ENCODE results near the gene SLC25A39. TPM values are rescaled to one million over a fixed set of nuclear protein-coding genes. Genes with fewer than 3 reads are reported as not detected.

The SLC25A39 gene
- polyA plus RNA-seq, 5 donors = 53.0 to 104 (median 78.8) TPM

DNA sequence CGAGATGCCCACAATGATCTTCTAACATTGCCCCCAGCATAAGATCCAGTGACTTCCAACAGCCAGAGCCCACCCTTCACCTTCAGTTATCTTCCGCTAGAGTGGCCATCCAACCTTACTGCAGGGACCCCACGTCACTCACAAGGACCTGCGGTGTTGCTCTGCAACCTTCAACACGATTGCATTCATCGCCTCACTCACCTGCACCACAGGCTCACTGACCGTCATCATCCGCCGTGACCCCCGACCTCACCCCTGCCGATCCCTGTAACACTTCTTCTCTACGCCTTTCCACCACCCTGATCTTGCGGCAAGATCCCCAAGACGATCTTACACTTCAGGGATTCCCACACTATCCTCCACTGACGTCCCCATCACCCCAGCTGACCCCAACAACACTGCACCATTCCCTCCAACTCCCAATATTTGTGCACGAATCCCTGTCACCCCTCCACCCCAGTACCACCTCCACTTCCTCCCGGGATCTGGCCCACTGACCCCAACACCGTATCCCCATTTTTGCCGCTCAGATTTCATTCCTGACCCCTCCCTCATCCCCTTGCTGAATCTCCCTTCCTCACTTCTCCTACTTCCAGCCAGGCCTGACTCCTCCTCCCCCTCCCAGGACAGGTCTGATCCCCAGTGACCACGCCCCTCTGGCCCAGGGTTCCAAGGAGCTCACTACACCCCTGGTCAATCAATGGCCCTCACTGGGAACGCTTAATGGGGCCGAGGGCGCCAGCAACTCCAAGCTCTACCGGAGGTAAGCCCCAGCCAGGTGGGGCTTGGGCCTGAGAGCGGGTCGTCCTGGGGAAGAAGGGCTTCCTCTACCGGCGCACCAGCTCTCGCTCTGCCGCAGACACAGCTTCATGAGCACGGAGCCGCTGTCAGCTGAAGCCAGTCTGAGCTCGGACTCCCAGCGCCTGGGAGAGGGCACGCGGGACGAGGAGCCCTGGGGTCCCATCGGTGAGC is 8.6 kb downstream of the SLC25A39 start:
- no peak for DNase-seq

- DNase-seq = no peak
Observed at GRCh38 chr17:44314869-44315661, 9.6 kb downstream of the SLC25A39 start.

- no peak for DNase-seq
Observed at GRCh38 chr17:44314524-44314868, 10.1 kb downstream of the SLC25A39 start.

DNA sequence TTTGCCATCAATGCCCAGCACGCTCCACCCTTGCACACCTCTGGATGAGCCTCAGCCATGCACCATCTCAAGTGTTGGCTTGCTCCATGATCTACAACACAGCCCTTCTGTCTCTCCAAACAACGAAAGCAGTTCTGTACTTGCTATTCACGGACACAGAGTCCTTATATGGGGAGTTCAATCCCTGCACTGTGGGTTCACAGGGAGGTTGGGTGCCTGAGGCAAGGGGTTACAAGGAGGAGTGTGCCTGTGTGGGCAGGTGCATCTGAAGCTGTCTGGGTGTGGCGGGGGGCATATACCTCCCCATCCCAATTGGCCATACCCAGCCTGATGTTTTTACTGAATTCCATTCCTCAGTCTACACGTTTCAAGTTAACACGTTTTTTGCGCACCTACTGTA is 10.6 kb downstream of the SLC25A39 start:
- DNase-seq = no peak

DNA sequence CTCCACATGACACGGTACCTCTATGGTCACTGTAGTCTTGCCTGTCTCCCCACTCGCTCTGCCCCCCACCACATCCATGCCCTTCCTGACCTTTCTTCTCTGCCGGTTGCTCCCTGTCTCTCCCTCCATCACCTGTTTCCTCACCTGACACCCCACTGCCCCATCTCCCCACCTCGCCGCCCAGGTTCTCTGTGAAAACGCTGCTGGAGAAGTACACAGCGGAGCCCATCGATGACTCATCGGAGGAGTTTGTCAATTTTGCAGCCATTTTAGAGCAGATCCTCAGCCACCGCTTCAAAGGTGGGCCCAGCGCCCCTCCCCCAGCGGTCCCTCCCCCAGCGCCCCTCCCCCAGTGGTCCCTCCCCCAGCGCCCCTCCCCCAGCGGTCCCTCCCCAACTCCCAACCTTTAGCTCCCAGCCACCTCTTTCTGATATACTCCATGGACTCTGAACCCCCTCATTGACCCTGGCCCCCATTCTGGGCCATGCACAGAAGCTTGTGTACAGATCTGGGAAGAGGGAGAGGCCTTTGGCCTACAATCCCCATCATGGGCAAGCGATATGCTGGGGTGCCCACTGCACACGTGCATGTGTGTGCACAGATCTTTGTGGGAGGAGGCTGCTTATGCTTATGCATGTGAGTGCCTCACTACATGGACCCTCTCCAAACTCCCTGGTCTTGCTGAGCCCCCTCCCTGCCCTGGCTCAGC is 12.1 kb downstream of the SLC25A39 start:
- DNase-seq = no peak

- no peak for DNase-seq
Observed at GRCh38 chr17:44311562-44312181, 13.0 kb downstream of the SLC25A39 start.

DNA sequence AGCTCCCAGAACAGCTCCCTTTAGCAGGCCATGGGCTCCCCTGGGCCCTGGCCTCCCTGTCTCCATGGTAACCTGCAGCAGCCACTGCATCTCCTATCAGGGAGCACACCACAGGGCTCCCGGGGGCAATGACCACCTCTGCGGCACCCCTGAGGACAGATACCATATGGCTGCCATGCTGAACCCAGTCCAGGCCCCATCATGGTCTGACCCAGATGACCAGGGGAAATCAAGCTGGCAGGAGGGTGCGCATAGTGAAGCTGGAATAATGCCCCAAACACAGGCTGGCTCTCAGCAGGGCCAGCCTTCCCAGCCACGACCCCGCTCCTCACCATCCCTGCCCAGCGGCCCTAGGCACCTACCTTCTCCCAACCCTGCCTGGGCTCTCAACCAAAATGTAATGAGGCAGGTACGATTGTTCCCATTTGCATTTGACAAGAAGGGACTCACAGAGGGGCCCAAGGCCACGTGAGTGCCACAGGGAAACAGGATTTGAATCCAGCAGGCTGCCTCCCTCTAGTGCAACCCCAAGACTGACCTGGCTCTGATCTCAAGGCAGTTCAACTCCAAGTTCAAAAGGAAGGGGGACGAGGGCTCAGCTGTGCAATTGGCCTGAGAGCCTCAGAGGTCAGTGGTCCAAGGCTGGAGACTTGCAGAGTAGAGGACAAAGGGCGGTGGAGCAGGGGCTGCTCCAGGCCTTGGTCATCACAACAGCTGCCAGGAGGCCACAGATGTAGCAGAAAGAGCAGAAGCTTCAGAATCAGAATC is 13.8 kb downstream of the SLC25A39 start:
- no peak for DNase-seq

DNA sequence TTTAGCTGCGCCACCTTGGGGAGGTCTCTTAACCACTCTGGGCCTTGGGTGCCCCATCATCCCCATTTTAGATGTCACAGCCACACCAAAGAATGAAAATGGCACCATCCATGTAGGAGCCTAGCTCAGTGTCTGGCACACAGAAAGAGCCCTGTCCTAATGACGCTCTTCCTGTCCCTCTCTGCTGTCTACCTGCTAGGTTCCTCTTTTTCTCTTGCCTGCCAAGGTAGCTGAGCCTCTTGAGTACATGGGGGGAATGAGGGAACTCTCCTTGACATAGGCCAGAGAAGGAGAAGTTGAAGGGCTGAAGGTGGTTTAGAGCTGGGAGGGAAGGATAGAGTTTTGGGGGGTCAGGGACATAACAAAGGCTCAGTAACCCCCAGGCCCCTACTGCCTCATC is 14.4 kb downstream of the SLC25A39 start:
- no peak for DNase-seq

DNA sequence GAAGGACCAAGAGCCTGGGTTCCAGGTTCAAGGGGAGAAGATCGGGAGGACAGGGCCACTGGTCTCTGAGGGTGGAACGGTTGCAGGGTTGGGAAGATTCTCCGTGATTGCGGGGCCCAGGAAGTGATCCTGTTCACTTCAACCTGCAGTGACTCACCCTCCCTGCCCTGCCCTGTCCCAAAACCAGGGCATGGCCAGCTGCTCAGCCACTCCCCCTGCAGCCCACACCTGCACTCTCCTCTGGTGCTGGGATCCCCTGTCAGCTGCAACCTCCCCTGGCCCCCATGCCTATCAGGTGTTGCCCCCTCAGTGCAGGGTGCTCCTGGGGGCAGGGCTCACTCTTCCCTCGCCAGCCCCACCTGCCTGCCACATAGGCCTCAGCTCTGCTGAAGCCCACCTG is 15.2 kb downstream of the SLC25A39 start:
- DNase-seq = no peak

GRCh38 chr17:44308865-44309264 is 15.8 kb downstream of the SLC25A39 start:
- no peak for DNase-seq

- peak; percentile 91 to 92 for DNase-seq
Observed at GRCh38 chr17:44308320-44308818, 16.3 kb downstream of the SLC25A39 start, which contains the start of gene RUNDC3A. Gene RUNDC3A (plus strand): TSS chr17:44308601. CDS start chr17:44308833, 232 bp downstream.

GRCh38 chr17:44307387-44308186 is 17.0 kb downstream of the SLC25A39 start:
- DNase-seq = peak; percentile 30 to 37

DNA sequence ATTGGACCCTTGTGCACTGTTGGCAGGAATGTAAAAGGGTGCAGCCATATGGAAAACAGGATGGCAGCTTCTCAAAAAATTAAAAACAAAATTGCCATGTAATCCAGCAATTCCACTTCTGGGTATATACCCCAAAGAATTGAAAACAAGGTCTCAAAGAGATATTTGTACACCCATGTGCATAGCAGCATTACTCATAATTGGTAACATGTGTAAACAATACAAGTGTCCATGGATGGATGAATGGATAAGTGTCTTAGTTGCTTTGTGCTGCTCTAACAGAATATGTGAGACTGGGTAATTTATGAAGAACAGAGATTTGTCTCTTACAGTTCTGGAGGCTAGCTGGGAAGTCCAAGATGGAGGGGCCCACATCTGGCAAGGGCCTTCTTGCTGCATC is 20.0 kb downstream of the SLC25A39 start:
- DNase-seq = no peak

GRCh38 chr17:44297975-44298374 is 26.6 kb downstream of the SLC25A39 start:
- DNase-seq = no peak

DNA sequence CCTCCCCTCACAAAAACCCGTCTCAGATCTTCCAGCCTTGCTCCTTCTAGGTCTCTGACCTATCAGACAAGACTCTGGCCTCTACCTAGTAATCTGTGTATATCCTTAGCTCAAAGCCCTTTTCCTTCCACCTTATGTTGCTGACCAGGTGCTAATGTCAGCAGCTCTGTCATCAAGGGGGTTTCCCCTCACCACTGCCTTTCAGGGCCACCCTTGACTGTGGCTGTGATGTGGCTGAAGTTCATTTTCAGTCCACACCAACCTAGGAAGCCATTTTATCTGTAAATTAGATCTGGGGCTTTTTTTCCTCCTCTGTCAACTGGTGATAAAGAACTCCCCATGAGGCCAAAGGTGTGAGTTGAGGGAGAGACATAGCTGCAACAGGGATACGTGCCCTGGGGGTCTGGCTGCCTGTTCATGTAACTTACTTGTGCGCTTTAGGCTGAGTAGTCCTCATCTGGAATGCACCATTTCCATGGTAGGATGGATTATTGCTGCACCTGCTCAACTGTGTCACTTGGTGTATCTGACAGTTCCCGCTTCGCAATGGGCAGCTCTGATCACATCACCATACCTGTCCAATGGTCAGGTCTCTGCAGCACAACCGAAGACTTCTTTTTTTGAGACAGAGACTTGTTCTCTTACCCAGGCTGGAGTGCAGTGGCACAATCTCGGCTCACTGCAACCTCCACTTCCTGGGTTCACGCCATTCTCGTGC is 31.0 kb downstream of the SLC25A39 start:
- no peak for DNase-seq

DNA sequence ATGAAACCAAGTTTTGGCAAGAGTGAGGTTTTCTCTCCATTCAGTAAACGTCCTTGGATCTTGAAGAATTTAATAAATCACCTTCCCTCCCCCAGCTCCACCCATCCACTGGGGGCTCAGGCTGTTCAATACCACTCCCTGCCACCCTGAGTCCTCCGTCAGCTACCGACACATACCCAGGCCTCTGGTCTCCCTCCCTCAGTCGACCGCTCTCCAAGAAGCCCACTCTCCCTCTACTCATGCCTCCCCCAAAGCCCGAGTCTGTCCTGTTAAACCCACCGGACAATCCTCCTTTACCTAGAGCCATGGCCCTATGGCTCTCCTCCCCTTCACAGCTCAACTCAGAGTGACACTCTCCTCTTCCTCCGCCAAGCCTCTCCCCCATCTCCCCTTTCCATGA is 37.0 kb downstream of the SLC25A39 start:
- no peak for DNase-seq

GRCh38 chr17:44284024-44284400 is 40.6 kb downstream of the SLC25A39 start:
- no peak for DNase-seq

- no peak for DNase-seq
Observed at GRCh38 chr17:44283344-44284023, 41.1 kb downstream of the SLC25A39 start.
